Brain microvascular endothelial cell (primary cell): ENCODE measurements around the gene SPDEF.

ENCODE experiments used
- DNase-seq: peaks from one replicate; pipeline ENCODE4 v3.0.0-alpha.2; 2020
- H3K27ac ChIP-seq: fragments of 250-450 bp; sonication (Bioruptor Pico); 2 replicates; pipeline ENCODE4 v1.5.1; 2020; ENCODE audit warnings: mild to moderate bottlenecking, moderate library complexity
- H3K27me3 ChIP-seq: fragments of 250-450 bp; sonication (Bioruptor Pico); replicated peaks from 2 replicates; pipeline ENCODE4 v1.5.1; 2020; ENCODE audit warnings: mild to moderate bottlenecking
- H3K36me3 ChIP-seq: fragments of 250-450 bp; sonication (Bioruptor Pico); replicated peaks from 2 replicates; pipeline ENCODE4 v1.5.1; 2020; ENCODE audit warnings: mild to moderate bottlenecking
- H3K4me3 ChIP-seq: 2 replicates; pipeline ENCODE4 v1.5.1; 2011; ENCODE audit warnings: low read depth, mild to moderate bottlenecking, control low read depth, low read length, moderate library complexity
- CTCF ChIP-seq: IDR thresholded peaks from 2 replicates; pipeline ENCODE4 v1.5.1; 2011; ENCODE audit warnings: low read depth, mild to moderate bottlenecking, moderate library complexity, low read length, control low read depth, inconsistent platforms; ENCODE audit errors: missing control alignments
- in situ Hi-C: cut with HindIII; loops from 2 replicates; pipeline ENCODE4 v1.10.0; 2017; ENCODE audit warnings: low sequenced_read_pairs, low pct_ligation_motif_present

The SPDEF gene

GRCh38 chr6:34575326-34575725, 19.2 kb upstream of the SPDEF start:
- H3K4me3 ChIP-seq: no peak overlapping the region
- in situ Hi-C loops: no loop called here
- no peaks in the 10 kb centered on the region for H3K27me3 ChIP-seq
- no peak for DNase-seq
- TF ChIP-seq CTCF: no peak
- H3K27ac ChIP-seq: no peak overlapping the region
- no peaks in the 10 kb centered on the region for H3K36me3 ChIP-seq

- TF ChIP-seq CTCF: no peak
- in situ Hi-C loops: no loop called here
- DNase-seq: no peak
- Histone ChIP-seq H3K4me3 (no peak overlapping the region), H3K36me3 (no peaks in the 10 kb centered on the region), H3K27me3 (no peaks in the 10 kb centered on the region), H3K27ac (no peak overlapping the region)
Observed at GRCh38 chr6:34574647-34575293, 18.6 kb upstream of the SPDEF start.

- in situ Hi-C loops: no loop called here
- TF ChIP-seq CTCF: no peak
- H3K4me3 ChIP-seq: no peak overlapping the region
- no peak overlapping the region for H3K27ac ChIP-seq
- H3K27me3 ChIP-seq: no peaks in the 10 kb centered on the region
- no peaks in the 10 kb centered on the region for H3K36me3 ChIP-seq
- DNase-seq: no peak
Observed at GRCh38 chr6:34573567-34574183, 17.5 kb upstream of the SPDEF start.

- no peak for TF ChIP-seq CTCF
- Histone ChIP-seq H3K36me3 (no peaks in the 10 kb centered on the region), H3K27ac (no peak overlapping the region), H3K27me3 (no peaks in the 10 kb centered on the region), H3K4me3 (no peak overlapping the region)
- DNase-seq: no peak
- in situ Hi-C loops: no loop called here
Observed at GRCh38 chr6:34572585-34572984, 16.5 kb upstream of the SPDEF start.

GRCh38 chr6:34572021-34572420, 15.9 kb upstream of the SPDEF start:
- Histone ChIP-seq H3K36me3 (no peaks in the 10 kb centered on the region), H3K4me3 (no peak overlapping the region), H3K27me3 (no peaks in the 10 kb centered on the region), H3K27ac (no peak overlapping the region)
- no peak for TF ChIP-seq CTCF
- in situ Hi-C loops: no loop called here
- no peak for DNase-seq

- no peaks in the 10 kb centered on the region for H3K36me3 ChIP-seq
- DNase-seq: no peak
- no peak for TF ChIP-seq CTCF
- H3K4me3 ChIP-seq: no peak overlapping the region
- in situ Hi-C loops: no loop called here
- no peaks in the 10 kb centered on the region for H3K27me3 ChIP-seq
- H3K27ac ChIP-seq: no peak overlapping the region
Observed at GRCh38 chr6:34571388-34571787, 15.3 kb upstream of the SPDEF start.
